K562 (cell line): Measurements from ENCODE around the gene ATXN7L1. TPM values are rescaled to one million over a fixed set of nuclear protein-coding genes. Genes with fewer than 3 reads are reported as not detected.

Experiments used
- ARID1B ChIP-seq: fragments of 450-650 bp; IDR thresholded peaks from 2 replicates; pipeline ENCODE4 v1.6.1; 2016; ENCODE audit warnings: antibody characterized with exemption, mild to moderate bottlenecking, inconsistent platforms
- BDP1 ChIP-seq: IDR thresholded peaks from 3 replicates; pipeline ENCODE4 v1.6.1; 2011; ENCODE audit not compliant: insufficient read length, insufficient read depth
- BHLHE40 ChIP-seq: IDR thresholded peaks from 2 replicates; pipeline ENCODE4 v1.6.1; 2011; ENCODE audit warnings: low read length, improper control_type of control experiment
- C11orf30 ChIP-seq: fragments of 450-650 bp; IDR thresholded peaks from 2 replicates; pipeline ENCODE4 v1.6.1; 2016; ENCODE audit warnings: low read depth, mild to moderate bottlenecking
- CTBP1 ChIP-seq: fragments of 450-650 bp; IDR thresholded peaks from 2 replicates; pipeline ENCODE4 v1.6.1; 2016; ENCODE audit warnings: borderline replicate concordance
- CXXC5 ChIP-seq: fragments of 250-450 bp; sonication (Bioruptor Pico); IDR thresholded peaks from 2 replicates; pipeline ENCODE4 v1.8.0; 2022; ENCODE audit warnings: inconsistent platforms, mild to moderate bottlenecking, moderate library complexity
- DACH1 ChIP-seq: fragments of 450-650 bp; IDR thresholded peaks from 2 replicates; pipeline ENCODE4 v1.6.1; 2018; ENCODE audit not compliant: partially characterized antibody
- FOSL1 ChIP-seq: fragments of 200-800 bp; sonication (Bioruptor generic); conservative IDR thresholded peaks from 2 replicates; pipeline ENCODE4 v1.6.1; 2016; ENCODE audit warnings: missing genetic modification characterization, missing compliant biosample characterization
- HLTF ChIP-seq: fragments of 450-650 bp; IDR thresholded peaks from 2 replicates; pipeline ENCODE4 v1.6.1; 2016
- KLF10 ChIP-seq: fragments of 250-450 bp; sonication (Bioruptor Pico); IDR thresholded peaks from 2 replicates; pipeline ENCODE4 v1.6.1; 2021; ENCODE audit warnings: matching md5 sums
- L3MBTL2 ChIP-seq: fragments of 450-650 bp; IDR thresholded peaks from 2 replicates; pipeline ENCODE4 v1.6.1; 2016; ENCODE audit warnings: mild to moderate bottlenecking, moderate library complexity
- NCOA6 ChIP-seq: fragments of 450-650 bp; IDR thresholded peaks from 2 replicates; pipeline ENCODE4 v1.6.1; 2017; ENCODE audit warnings: mild to moderate bottlenecking
- PHF21A ChIP-seq: fragments of 450-650 bp; IDR thresholded peaks from 2 replicates; pipeline ENCODE4 v1.6.1; 2017; ENCODE audit warnings: low read depth, borderline replicate concordance
- POLR2AphosphoS5 ChIP-seq: IDR thresholded peaks from 2 replicates; pipeline ENCODE4 v1.6.1; 2011; ENCODE audit warnings: mild to moderate bottlenecking, low read depth, low read length, moderate library complexity; ENCODE audit not compliant: control insufficient read depth, insufficient read depth
- PRPF4 ChIP-seq: fragments of 200-400 bp; formaldehyde crosslinking; IDR thresholded peaks from one replicate; pipeline ENCODE4 v1.6.1; 2017; ENCODE audit warnings: low read length, low read depth, mild to moderate bottlenecking; ENCODE audit not compliant: insufficient read depth, poor library complexity, severe bottlenecking
- RFX5 ChIP-seq: IDR thresholded peaks from 2 replicates; pipeline ENCODE4 v1.6.1; 2011; ENCODE audit warnings: low read depth, mild to moderate bottlenecking, improper control_type of control experiment, low read length
- ZC3H11A ChIP-seq: IDR thresholded peaks from 2 replicates; pipeline ENCODE4 v1.6.1; 2012; ENCODE audit warnings: low read depth, low read length, improper control_type of control experiment
- ZEB2 ChIP-seq: fragments of 450-650 bp; IDR thresholded peaks from 2 replicates; pipeline ENCODE4 v1.6.1; 2016
- ZFP36 ChIP-seq: fragments of 150-350 bp; IDR thresholded peaks from 2 replicates; pipeline ENCODE4 v1.6.1; 2018; ENCODE audit warnings: low read length, low read depth; ENCODE audit not compliant: partially characterized antibody
- ZNF232 ChIP-seq: sonication (generic); formaldehyde crosslinking; IDR thresholded peaks from 2 replicates; pipeline ENCODE4 v1.8.0; 2022; ENCODE audit warnings: mild to moderate bottlenecking, missing genetic modification reagents
- ZNF280B ChIP-seq: fragments of 250-450 bp; sonication (Bioruptor Pico); IDR thresholded peaks from 2 replicates; pipeline ENCODE4 v1.5.1; 2021; ENCODE audit warnings: mild to moderate bottlenecking
- ZNF444 ChIP-seq: fragments of 250-450 bp; sonication (Bioruptor Pico); IDR thresholded peaks from 2 replicates; pipeline ENCODE4 v1.4.0; 2020; ENCODE audit warnings: mild to moderate bottlenecking, moderate library complexity
- ZNF717 ChIP-seq: fragments of 250-450 bp; sonication (Bioruptor Pico); IDR thresholded peaks from 2 replicates; pipeline ENCODE4 v1.5.0; 2021
- polyA plus RNA-seq, 8 experiments: library from polyadenylated mRNA; depleted of rRNA in 4 of 8; stranded (reverse) in 5 of 8; unstranded in 3 of 8; fragments of >200 nt; fragmentation: Nextera tagmentation in 2 of 8; fragmentation: Illumina TruSeq in 1 of 8; extraction: Ambion mirVana in 2 of 8; extraction: Trizol in 1 of 8; gene quantifications; 2 replicates each; pipeline versions ENCODE4 v1.2.1 to v1.2.3, GENCODE V29; 2011 to 2014; ENCODE audit warnings: inconsistent platforms in 1 of 8, missing spikeins in 1 of 8
- total RNA-seq, 7 experiments: library from RNA; depleted of rRNA in 6 of 7; stranded (reverse); fragments of >200 nt in 6 of 7; fragmentation: Illumina TruSeq in 2 of 7; extraction: Trizol in 2 of 7; gene quantifications; 2 replicates each; pipeline versions ENCODE4 v1.2.1 to v1.2.3, GENCODE V29; 2011 to 2021; ENCODE audit warnings: low replicate concordance in 1 of 7
- TF ChIP-seq, protein P1 (sequence below): IDR thresholded peaks from 2 replicates; pipeline ENCODE4 v1.6.1; 2011; ENCODE audit not compliant: insufficient read length; ENCODE audit errors: extremely low read depth
- TF ChIP-seq, protein P2 (sequence below), 2 experiments: fragments of 450-650 bp in 1 of 2; sonication (generic) in 1 of 2; formaldehyde crosslinking in 1 of 2; IDR thresholded peaks in 1 of 2; conservative IDR thresholded peaks in 1 of 2; 2 replicates each; pipeline versions ENCODE4 v1.6.1 to v1.8.1; 2016 to 2023; ENCODE audit warnings: mild to moderate bottlenecking in 2 of 2, moderate library complexity in 2 of 2, inconsistent platforms in 1 of 2, missing genetic modification reagents in 1 of 2

ATXN7L1 gene
- total and polyA plus RNA-seq, 9 of the 15 experiments (the other 6 are each of a cell fraction or from before 2014, with no cell fraction given) = 6.6 to 13.7 (median 10.7) TPM

DNA sequence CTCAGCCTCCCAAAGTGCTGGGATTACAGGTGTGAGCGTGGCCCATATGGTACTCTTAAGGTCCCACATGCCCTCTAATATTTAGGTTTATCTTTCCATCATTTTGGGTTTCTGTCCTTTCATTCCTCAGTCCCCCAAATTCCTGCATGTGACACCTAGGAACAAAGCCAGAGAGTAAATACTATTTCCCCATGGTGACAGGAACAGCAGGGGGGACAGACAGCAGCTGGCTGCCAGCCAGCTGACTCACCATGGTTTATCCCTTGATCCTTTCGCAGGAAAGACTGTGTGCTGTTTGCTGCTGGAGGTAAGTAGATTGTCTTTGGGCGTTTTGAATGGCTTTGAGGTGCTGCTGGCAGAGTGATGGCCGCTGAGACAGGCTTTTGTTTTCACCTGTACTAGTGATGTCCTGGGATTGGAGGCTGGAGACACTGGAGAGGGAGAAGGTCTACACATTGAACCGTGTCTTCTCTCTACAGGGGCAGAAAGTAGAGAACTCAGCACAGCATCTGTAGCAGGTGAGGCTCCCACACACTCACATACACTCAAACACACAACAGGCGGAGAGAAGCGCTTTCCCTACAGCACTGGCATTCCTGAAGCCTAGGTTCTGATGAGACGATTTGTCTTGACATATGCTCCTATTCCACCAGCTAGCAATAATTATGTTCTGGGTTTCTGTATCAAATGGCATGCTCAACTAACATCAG lies 211.4 kb downstream of the ATXN7L1 start (continued):
- no peak for TF ChIP-seq ZC3H11A
- peak; percentile 68; the same call in 1 of the 2 replicates for TF ChIP-seq ZEB2
- TF ChIP-seq POLR2AphosphoS5 = peak; percentile 59
- no peak for TF ChIP-seq NCOA6
- 0 out of 2 replicates have a peak, but pooled peaks have one; percentile 30 for TF ChIP-seq L3MBTL2
- TF ChIP-seq ARID1B = peak; percentile 82
- TF ChIP-seq PHF21A = no peak
- TF ChIP-seq, protein P1, sequence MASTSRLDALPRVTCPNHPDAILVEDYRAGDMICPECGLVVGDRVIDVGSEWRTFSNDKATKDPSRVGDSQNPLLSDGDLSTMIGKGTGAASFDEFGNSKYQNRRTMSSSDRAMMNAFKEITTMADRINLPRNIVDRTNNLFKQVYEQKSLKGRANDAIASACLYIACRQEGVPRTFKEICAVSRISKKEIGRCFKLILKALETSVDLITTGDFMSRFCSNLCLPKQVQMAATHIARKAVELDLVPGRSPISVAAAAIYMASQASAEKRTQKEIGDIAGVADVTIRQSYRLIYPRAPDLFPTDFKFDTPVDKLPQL = no peak
- TF ChIP-seq, protein P2, sequence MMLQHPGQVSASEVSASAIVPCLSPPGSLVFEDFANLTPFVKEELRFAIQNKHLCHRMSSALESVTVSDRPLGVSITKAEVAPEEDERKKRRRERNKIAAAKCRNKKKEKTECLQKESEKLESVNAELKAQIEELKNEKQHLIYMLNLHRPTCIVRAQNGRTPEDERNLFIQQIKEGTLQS (IDR thresholded peaks at IDR 0.05) = peak; percentile 73; the same call in 1 of the 2 replicates
- TF ChIP-seq, protein P2 (CRISPR knock-in tag; conservative IDR thresholded peaks at IDR 0.05) = peak; percentile 77; the same call in 1 of the 2 replicates
- peak; percentile 67 for TF ChIP-seq DACH1
- no peak for TF ChIP-seq RFX5
- TF ChIP-seq CXXC5 (CRISPR knock-in tag) = no peak
- TF ChIP-seq CTBP1 = peak; percentile 63
- no peak for TF ChIP-seq KLF10 (CRISPR knock-in tag)
- TF ChIP-seq HLTF = no peak
- TF ChIP-seq BDP1 = no peak
- no peak for TF ChIP-seq ZFP36
- TF ChIP-seq ZNF232 (CRISPR knock-in tag) = 0 out of 2 replicates have a peak, but pooled peaks have one; percentile 9
- peak; percentile 86 for TF ChIP-seq BHLHE40
- TF ChIP-seq PRPF4 = no peak
- TF ChIP-seq ZNF444 (CRISPR knock-in tag) = no peak
- peak; percentile 95 for TF ChIP-seq FOSL1
- no peak for TF ChIP-seq ZNF717
- peak; percentile 27; the same call in 1 of the 2 replicates for TF ChIP-seq C11orf30
- no peak for TF ChIP-seq ZNF280B (CRISPR knock-in tag)
